Measurements from ENCODE around the gene ABI1. TPM values are rescaled to one million over a fixed set of nuclear protein-coding genes. Genes with fewer than 3 reads are reported as not detected.

ABI1 gene
- total RNA-seq, 1 experiment from 2014 or later = 95.8 TPM

DNA sequence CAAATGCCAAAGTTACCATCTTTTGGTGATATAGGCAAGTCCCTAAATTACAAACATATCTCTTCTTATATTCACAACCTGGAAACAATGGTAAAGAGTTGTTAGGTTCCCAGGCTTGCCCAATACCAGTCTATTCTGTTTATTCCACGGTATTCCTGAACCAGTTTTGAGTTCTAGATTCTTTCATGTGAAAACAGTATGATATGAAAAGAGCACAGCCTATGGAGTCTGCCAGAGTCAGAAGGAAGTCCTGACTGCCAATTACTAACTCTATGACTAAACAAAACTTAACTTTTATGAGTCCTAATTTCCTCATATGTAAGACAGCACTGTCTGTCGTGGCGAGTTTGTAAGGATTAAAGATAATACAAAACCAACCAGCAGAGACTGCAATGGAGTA, 5.6 kb downstream of the ABI1 start:
- no peaks in the 10 kb centered on the region for H3K36me3 ChIP-seq (ENCODE audit: control insufficient read depth, insufficient read depth, low read length)
- H3K4me1 ChIP-seq = peaks cover 38% of the 10 kb centered on the region
- H3K4me3 Mint-ChIP-seq (ENCODE audit: unreplicated experiment) = no peak overlapping the region
- no peak overlapping the region for H3K27ac Mint-ChIP-seq (ENCODE audit: unreplicated experiment)
- H3K9me3 Mint-ChIP-seq (ENCODE audit: unreplicated experiment) = no peaks in the 10 kb centered on the region
- H3K36me3 Mint-ChIP-seq (ENCODE audit: insufficient read depth, unreplicated experiment) = peaks cover 1% of the 10 kb centered on the region
- H3K4me1 Mint-ChIP-seq (ENCODE audit: low read depth, unreplicated experiment) = peaks cover 49% of the 10 kb centered on the region
- no TSS peak for BruUV-seq (replicated peaks)
- H3K4me3 ChIP-seq (ENCODE audit: low read depth, low read length) = no peak overlapping the region
- CTCF ChIA-PET = interaction anchor here (0.7 kb wide), 1 partner anchor 46 kb away, joined by 6 read pairs; no protein-coding TSS in a partner anchor
- no peaks in the 10 kb centered on the region for H3K27me3 ChIP-seq (replicated peaks; ENCODE audit: control insufficient read depth, insufficient read depth, low read length)
- TF ChIP-seq, protein P1, sequence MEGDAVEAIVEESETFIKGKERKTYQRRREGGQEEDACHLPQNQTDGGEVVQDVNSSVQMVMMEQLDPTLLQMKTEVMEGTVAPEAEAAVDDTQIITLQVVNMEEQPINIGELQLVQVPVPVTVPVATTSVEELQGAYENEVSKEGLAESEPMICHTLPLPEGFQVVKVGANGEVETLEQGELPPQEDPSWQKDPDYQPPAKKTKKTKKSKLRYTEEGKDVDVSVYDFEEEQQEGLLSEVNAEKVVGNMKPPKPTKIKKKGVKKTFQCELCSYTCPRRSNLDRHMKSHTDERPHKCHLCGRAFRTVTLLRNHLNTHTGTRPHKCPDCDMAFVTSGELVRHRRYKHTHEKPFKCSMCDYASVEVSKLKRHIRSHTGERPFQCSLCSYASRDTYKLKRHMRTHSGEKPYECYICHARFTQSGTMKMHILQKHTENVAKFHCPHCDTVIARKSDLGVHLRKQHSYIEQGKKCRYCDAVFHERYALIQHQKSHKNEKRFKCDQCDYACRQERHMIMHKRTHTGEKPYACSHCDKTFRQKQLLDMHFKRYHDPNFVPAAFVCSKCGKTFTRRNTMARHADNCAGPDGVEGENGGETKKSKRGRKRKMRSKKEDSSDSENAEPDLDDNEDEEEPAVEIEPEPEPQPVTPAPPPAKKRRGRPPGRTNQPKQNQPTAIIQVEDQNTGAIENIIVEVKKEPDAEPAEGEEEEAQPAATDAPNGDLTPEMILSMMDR (IDR thresholded peaks at IDR 0.05; ENCODE audit: insufficient read depth in 1 of 2, low read depth in 1 of 2, low read length in 1 of 2, severe bottlenecking in 1 of 2, unreplicated experiment in 1 of 2) = no peak
- POLR2A ChIA-PET = interaction anchor here (0.6 kb wide), 1 partner anchor 19 kb away, joined by 12 read pairs; no protein-coding TSS in a partner anchor
- intact Hi-C loops (cut with micrococcal nuclease; ENCODE audit: unreplicated experiment) = no loop called here
- no peaks in the 10 kb centered on the region for H3K9me3 ChIP-seq
- no peaks in the 10 kb centered on the region for H3K27me3 Mint-ChIP-seq (ENCODE audit: insufficient read depth, unreplicated experiment)
- no peak for DNase-seq

DNA sequence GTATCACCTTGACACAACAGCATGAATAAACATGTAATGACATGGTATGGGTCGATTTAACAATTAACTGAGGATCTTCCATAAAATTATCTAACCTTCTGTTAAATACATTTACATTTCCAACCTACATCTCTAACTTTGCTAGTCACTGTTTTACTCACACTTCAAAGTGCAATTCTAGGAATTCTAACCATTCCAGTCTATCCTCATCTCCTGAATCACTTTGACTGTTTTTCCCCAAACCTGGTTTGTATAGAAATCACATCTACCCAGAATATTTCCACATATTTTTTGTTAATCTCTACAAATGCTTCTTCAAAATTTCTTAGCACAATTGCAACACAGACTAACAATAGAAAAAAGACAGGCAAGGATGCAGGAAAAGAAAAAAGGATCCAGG, 6.2 kb downstream of the ABI1 start:
- intact Hi-C loops (cut with micrococcal nuclease; ENCODE audit: unreplicated experiment) = no loop called here
- H3K36me3 Mint-ChIP-seq (ENCODE audit: insufficient read depth, unreplicated experiment) = no peaks in the 10 kb centered on the region
- H3K4me1 ChIP-seq = peaks cover 38% of the 10 kb centered on the region
- ChIA-PET POLR2A (interaction anchor here (0.6 kb wide), 1 partner anchor 19 kb away, joined by 12 read pairs; no protein-coding TSS in a partner anchor), CTCF (interaction anchor here (1.1 kb wide), 1 partner anchor 129 kb away, joined by 3 read pairs; no protein-coding TSS in a partner anchor)
- no TSS peak for BruUV-seq (replicated peaks)
- H3K4me3 ChIP-seq (ENCODE audit: low read depth, low read length) = no peak overlapping the region
- TF ChIP-seq, protein P1 (IDR thresholded peaks at IDR 0.05; ENCODE audit: insufficient read depth in 1 of 2, low read depth in 1 of 2, low read length in 1 of 2, severe bottlenecking in 1 of 2, unreplicated experiment in 1 of 2) = no peak
- DNase-seq = no peak
- peak overlapping the region; percentile 49 for H3K27ac Mint-ChIP-seq (ENCODE audit: unreplicated experiment)
- peaks cover 49% of the 10 kb centered on the region for H3K4me1 Mint-ChIP-seq (ENCODE audit: low read depth, unreplicated experiment)
- no peaks in the 10 kb centered on the region for H3K27me3 Mint-ChIP-seq (ENCODE audit: insufficient read depth, unreplicated experiment)
- no peaks in the 10 kb centered on the region for H3K27me3 ChIP-seq (replicated peaks; ENCODE audit: control insufficient read depth, insufficient read depth, low read length)
- H3K9me3 Mint-ChIP-seq (ENCODE audit: unreplicated experiment) = no peaks in the 10 kb centered on the region
- H3K9me3 ChIP-seq = no peaks in the 10 kb centered on the region
- peak overlapping the region; percentile 34 for H3K4me3 Mint-ChIP-seq (ENCODE audit: unreplicated experiment)
- no peaks in the 10 kb centered on the region for H3K36me3 ChIP-seq (ENCODE audit: control insufficient read depth, insufficient read depth, low read length)

DNA sequence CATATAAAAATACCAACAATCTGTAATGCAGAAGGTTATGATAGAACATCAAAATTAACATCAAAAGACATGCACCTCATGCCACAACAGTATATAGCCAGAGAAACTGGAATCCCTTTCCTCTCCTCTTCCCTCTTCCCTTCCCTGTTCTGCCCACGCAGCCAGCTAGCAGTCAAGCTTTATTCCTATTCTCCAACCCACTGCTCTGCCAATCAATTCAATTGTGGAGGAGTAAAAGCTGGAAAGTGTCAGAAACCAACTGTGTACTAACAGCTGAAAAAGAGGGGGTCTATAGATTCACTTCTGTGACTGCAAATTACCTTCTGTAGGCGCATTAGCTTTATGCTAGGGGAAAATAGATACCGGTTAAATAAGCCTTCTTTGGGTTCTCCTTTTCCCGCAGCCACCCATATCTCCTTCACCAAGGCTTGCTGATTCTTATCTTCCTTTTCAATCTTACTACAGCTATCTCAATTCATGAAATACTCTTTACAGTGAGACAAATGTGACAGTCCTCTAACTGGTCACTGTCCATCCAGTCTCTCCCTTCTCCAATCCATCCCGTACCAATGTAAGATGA, 16.3 kb downstream of the ABI1 start:
- Mint-ChIP-seq H3K9me3 (ENCODE audit: unreplicated experiment) (no peaks in the 10 kb centered on the region), H3K4me3 (ENCODE audit: unreplicated experiment) (no peak overlapping the region), H3K27ac (ENCODE audit: unreplicated experiment) (peak overlapping the region; percentile 2), H3K4me1 (ENCODE audit: low read depth, unreplicated experiment) (peaks cover 10% of the 10 kb centered on the region), H3K27me3 (ENCODE audit: insufficient read depth, unreplicated experiment) (no peaks in the 10 kb centered on the region), H3K36me3 (ENCODE audit: insufficient read depth, unreplicated experiment) (peaks cover 4% of the 10 kb centered on the region)
- no TSS peak for BruUV-seq (replicated peaks)
- ChIA-PET POLR2A (no interaction called here), CTCF (interaction anchor here (1.9 kb wide), 1 partner anchor 17 kb away, joined by 5 read pairs; the partner anchor contains the start of gene ABI1)
- TF ChIP-seq, protein P1 (IDR thresholded peaks at IDR 0.05; ENCODE audit: insufficient read depth in 1 of 2, low read depth in 1 of 2, low read length in 1 of 2, severe bottlenecking in 1 of 2, unreplicated experiment in 1 of 2) = no peak
- H3K9me3 ChIP-seq = no peaks in the 10 kb centered on the region; the same call in 1 of the 2 replicates
- no peaks in the 10 kb centered on the region for H3K36me3 ChIP-seq (ENCODE audit: control insufficient read depth, insufficient read depth, low read length)
- H3K4me3 ChIP-seq (ENCODE audit: low read depth, low read length) = no peak overlapping the region
- no peaks in the 10 kb centered on the region for H3K27me3 ChIP-seq (replicated peaks; ENCODE audit: control insufficient read depth, insufficient read depth, low read length)
- H3K4me1 ChIP-seq = no peaks in the 10 kb centered on the region
- intact Hi-C loops (cut with micrococcal nuclease; ENCODE audit: unreplicated experiment) = no loop called here
- no peak for DNase-seq

All from Caco-2 (cell line).